Cortex of kidney (tissue), 1 donor: ENCODE data around the gene COL27A1.
"Not testable (repeated sequence)": the region's sequence is repeated elsewhere in the genome, so short reads cannot be mapped to it uniquely, and the experiment has no call there.

Experiments used
- DNase-seq: peaks from one replicate; lab custom pipeline; 2025; lab: John Stamatoyannopoulos, UW

COL27A1 gene

GRCh38 chr9:114324492-114324891 is 169.2 kb downstream of the COL27A1 start:
- no peak for DNase-seq

- DNase-seq, result not testable (repeated sequence)
Observed at GRCh38 chr9:114324965-114325364, 169.6 kb downstream of the COL27A1 start.

DNA sequence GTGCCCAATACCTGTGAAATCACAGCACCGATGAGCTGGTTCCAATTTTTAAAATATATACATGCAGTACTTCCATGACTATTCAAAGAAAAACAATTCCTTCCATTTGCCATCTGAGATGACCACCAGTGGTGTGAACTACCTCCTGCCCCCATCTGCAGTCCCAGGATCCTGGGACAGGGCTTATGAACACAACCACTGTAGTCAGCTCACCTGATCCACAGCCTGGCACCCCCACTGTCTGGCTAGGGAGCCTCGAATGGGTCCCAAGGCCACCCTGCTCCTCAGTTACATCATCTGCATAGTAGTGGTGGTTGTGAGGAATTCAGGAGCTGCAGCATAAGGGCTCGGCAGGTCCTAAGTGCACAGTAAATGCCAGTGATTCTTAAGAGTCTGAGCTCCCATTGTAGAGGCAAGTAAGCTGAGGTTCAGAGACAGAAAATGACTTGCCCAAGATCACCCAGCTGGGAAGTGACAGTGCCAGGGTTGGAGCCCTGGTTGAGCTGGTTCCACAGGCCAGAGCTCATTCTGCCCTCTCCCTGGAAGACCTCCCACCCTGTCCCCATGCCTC is 170.4 kb downstream of the COL27A1 start:
- not testable (repeated sequence) for DNase-seq

DNA sequence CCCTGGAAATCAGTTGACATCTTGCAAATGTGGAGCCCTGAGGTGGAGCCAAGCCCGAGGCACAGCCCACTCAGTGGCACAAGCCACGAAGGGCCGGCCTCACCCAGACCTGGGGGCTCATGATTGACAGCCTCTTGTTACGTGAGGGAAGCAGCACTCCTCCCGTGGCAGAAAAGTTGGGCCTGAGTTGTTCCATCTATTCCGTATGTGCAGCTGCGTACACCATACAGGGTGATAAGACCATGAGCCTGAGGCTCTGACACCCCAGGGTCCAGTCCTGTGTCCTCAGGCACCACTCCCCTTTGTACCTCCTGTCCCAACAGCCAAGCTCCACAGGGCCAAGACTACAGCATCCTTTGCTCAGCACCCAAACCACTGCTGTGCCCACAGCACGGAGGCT is 172.4 kb downstream of the COL27A1 start:
- no peak for DNase-seq

DNA sequence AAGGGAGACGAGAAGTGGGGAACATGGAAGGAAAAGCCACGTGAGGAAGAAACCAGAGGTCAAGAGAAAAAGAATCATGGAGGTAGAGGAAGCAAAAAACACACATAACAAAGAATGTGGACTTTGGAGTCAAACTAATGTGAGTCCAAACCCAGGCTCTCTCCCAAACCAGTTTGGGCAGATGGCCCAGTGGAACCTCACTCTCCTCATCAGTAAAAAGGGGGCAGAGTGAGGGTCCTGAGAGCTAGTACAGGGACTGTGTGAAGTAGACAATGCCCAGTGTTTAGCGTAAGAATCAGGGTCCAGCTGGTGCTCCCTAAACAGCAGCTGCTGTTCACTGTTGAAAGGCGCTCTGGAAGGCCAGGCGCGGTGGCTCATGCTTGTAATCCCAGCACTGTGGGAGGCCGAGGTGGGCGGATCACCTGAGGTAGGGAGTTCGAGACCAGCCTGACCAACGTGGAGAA is 173.1 kb downstream of the COL27A1 start:
- DNase-seq, result not testable (repeated sequence)

DNA sequence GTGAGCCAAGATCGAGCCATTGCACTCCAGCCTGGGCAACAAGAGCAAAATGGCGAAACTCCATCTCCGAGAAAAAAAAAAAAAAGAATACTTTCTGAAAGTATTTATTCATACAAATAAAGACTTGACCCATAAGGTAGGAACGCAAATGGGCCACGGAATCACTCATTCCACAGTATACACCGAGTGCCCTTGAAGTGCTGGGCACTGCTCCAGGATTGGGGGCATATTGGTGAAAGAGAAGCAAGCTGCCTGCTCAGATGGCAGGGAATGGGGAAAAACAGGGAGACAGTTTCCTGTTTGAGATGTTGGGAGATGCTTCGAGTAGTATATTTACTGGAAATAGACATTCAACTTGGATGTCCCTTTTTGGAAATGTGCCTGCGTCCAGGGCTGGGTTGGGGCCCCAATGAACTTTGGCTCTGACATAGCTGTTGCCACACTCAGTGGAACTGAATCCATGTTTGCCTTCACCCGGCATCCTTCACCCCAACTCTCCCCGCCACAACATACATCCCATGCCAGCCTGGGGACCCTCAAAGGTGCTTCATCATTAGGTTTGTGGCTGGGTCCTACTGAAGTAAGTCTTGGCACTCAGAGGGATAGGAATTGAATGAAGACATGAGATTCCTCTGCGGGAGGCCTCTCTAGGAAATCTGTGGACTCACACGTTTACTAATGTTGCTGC is 173.7 kb downstream of the COL27A1 start:
- DNase-seq, result not testable (repeated sequence)

DNA sequence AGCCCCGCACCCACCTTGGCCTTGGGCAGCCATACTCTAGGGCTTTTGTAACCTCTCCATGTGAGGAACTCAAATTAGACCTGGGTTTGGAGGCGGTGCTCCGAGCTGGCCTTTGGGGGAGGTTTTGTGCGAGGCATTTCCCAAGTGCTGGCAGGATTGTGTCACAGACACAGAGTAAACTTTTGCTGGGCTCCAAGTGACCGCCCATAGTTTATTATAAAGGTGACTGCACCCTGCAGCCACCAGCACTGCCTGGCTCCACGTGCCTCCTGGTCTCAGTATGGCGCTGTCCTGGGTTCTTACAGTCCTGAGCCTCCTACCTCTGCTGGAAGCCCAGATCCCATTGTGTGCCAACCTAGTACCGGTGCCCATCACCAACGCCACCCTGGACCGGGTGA is 174.3 kb downstream of the COL27A1 start, which contains the start of gene ORM2:
Gene ORM2, plus strand, starts transcription at position 245 of the 398 bp plus-strand sequence. Its CDS starts 36 bp downstream, at position 281.
- DNase-seq, result not testable (repeated sequence)

DNA sequence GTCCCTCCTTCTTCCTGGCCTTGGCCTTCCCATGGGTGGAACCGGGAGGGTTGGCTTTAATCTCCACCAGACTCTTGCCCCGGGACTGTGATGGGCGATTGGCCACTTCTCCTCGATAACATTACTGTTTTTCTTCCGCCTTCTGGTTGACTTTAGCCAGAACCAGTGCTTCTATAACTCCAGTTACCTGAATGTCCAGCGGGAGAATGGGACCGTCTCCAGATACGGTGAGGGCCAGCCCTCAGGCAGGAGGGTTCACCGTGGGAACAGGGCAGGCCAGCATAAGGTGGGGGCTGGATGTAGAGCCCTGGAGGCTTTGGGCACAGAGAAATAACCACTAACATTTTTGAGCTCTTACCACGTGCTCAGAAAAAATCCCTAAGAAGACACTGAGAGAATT is 175.3 kb downstream of the COL27A1 start:
- no peak for DNase-seq

DNA sequence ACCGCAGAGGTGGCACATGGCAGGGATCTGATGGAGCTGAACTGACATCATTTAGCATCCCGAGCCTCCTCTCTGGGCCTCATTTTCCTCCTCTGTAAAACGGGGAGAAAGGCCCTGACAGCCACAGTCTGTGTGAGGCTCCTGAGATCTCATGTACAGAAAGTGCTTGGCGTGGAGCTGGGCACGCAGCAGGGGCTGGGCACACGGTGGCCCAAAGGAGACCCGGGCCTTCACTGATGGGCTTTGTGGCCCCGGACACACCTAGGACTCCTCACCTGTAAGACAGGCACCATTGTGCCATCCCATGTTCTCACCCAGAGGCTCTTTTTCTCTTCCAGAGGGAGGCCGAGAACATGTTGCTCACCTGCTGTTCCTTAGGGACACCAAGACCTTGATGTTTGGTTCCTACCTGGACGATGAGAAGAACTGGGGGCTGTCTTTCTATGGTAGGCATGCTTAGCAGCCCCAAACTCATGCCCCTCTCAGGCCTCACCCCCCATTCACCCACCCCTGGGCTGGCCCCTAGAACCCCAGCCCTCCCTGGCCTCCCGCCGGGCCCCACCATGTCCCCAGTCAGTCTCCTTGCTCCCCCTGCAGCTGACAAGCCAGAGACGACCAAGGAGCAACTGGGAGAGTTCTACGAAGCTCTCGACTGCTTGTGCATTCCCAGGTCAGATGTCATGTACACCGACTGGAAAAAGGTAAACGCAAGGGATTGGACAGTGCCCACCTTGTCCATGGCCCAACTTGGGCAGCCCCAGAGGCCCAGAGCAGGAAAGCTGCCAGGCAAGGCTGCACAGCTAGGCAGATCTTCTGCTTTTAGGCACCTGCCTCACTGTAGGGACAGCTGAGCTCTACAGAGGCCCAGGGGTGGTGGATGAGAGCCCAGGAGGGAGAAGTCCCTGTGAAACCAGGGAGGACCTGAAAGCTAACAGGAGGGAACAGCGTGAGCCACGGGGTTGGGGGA is 176.2 kb downstream of the COL27A1 start:
- DNase-seq, result not testable (repeated sequence)

DNA sequence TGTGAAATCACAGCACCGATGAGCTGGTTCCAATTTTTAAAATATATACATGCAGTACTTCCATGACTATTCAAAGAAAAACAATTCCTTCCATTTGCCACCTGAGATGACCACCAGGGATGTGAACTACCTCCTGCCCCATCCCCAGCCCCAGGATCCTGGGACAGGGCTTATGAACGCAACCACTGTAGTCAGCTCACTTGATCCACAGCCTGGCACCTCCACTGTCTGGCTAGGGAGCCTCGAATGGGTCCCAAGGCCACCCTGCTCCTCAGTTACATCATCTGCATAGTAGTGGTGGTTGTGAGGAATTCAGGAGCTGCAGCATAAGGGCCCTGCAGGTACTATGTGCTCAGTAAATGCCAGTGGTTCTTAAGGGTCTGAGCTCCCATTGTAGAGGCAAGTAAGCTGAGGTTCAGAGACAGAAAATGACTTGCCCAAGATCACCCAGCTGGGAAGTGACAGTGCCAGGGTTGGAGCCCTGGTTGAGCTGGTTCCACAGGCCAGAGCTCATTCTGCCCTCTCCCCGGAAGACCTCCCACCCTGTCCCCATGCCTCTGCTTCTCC is 177.2 kb downstream of the COL27A1 start:
- not testable (repeated sequence) for DNase-seq

GRCh38 chr9:114333718-114334117 is 178.4 kb downstream of the COL27A1 start:
- DNase-seq, result not testable (repeated sequence)

GRCh38 chr9:114334490-114334889 is 179.2 kb downstream of the COL27A1 start:
- no peak for DNase-seq

DNA sequence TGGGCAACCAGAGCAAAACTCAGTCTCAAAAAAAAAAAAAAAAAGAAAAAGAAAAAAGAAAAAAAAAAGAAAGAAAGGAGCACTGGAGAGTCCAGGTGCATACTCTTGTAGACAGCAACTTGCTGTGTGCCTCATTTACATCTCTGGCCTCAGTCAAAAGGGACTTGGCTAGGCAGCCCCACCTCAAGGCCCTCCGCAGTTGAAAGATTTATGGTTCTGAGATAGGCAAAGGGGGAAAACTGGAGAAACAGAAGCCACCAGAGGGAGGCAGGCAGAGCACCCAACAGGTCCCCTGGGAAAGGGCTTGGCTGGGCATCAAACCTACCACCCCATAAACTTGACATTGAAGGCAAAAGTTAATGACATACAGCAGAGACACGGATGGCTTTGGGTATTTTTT is 180.4 kb downstream of the COL27A1 start:
- DNase-seq, result no peak

- DNase-seq, result no peak
Observed at GRCh38 chr9:114336157-114336556, 180.8 kb downstream of the COL27A1 start.

DNA sequence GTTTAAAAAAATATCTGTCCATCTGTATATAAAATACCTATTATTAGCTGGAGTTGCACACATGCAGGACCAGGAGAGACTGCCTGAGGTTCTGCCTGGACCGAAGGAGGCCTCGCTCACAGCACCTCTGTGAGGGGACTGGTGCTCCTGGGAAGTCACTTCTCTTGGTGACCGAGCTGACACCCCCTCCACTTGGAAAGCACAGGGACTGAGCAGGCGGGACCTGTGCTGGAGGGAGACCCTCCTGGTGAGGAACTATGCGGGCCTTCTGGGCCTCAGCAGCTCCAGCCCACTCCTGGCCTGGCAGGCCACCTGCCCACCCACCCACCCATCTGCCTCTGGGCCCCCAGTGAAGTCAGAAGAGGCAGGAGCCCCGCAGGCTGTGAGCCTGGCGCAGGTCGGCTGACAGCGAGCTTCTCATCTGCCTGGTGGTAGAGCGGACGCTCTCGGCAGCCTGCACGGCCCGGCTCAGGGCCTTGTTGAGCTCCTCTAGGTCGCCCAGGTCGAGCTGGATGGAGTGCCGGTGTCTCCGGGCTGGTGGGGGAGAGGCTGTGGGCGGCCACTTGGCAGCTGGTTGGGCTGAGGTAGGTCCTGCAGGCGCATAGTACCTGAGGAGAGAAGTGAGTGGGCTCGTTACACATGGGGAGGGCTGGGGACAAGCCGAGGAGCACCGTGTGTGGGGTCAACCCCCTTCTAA is 181.5 kb downstream of the COL27A1 start:
- DNase-seq, result no peak

- no peak for DNase-seq
Observed at GRCh38 chr9:114338187-114338586, 182.8 kb downstream of the COL27A1 start.

GRCh38 chr9:114339130-114339908 is 184.0 kb downstream of the COL27A1 start:
- no peak for DNase-seq

GRCh38 chr9:114341152-114341830 is 186.0 kb downstream of the COL27A1 start:
- DNase-seq, result no peak

DNA sequence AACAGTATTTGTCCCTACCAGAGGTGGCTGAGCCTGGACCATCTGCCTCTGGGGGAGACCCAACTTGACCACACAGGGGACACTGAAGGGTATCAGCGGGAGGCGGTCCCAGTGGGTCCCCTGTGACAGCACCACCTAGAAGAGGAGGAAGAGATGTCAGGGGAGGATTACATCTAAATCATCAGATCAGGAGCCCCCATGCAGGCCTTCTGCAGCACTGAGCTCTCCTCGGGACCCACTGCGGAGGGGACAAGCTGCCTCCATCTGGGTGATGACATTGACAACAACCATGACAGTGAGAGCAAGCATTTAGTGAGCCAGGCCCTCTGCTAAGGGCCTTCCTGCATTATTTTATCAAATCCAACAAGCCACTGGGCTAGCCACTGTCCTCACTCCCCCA is 186.7 kb downstream of the COL27A1 start:
- DNase-seq, result no peak
